Endothelial cell of hepatic sinusoid (primary cell): ENCODE data around the gene TELO2.

Experiments used
- in situ Hi-C: cut with HindIII; loops from 2 replicates; pipeline ENCODE4 v1.10.0; 2017; ENCODE audit warnings: low sequenced_read_pairs

TELO2 gene

DNA sequence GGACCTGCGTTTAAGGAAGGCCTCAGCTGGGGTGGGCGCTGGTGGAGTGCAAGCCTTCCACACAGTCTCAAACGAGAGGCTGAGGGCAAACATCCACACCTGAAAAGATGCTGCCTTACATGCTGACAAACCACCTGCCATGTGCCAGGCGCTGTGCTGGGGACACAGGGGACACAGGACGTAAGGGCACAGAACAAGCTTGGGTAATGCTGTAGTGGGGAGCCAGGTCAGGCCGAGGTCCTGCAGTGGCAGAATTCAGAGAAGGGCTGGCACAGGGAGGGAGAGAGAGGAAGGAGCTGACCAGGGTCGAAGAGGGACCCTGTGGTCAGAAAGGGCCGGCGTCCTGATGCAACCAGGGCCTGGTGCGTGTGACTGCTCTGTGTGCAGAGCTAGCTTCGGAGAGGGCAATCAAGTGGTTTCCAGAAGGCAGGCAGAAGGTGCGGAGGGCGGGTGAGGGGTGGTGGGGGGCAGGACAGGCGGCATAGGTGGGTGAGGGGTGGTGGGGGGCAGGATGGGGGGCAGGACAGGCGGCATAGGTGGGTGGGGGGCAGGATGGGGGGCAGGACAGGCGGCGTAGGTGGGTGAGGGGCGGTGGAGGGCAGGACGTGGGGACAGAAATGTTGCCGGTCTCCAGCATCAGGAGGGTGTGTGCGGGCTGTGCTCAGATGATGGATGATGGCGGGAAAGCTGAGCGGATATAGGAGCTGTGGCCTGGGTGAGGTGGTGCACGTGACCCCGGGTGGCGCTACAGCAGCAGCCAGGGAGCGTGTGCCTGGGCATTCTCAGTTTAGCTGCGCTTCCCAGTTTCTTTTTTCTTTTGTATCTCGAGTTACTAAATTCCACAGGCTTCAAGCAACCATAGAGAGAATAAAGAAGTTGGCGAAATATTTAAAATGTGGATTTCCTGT is 18.8 kb downstream of the TELO2 start:
- in situ Hi-C loops: no loop called here

DNA sequence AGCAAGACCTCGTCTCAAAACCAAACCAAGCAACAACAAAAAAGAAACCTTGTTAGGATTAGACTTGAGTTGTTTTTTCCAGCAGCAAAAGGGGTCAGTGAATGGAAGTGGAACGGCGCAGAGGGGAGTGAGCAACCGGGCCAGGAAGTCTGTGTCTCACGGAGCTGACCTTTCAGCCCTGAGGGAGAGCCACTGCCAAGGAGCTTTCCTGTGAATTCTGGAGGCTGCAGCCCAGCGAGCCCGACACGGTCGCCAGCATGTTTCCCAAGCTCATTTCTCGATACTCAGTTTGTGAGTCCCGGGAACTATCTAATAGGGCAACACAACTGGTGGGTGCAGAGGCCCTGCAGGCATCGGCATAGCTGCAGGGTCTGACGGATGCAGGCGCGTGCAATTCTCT is 19.6 kb downstream of the TELO2 start:
- in situ Hi-C loops: no loop called here

DNA sequence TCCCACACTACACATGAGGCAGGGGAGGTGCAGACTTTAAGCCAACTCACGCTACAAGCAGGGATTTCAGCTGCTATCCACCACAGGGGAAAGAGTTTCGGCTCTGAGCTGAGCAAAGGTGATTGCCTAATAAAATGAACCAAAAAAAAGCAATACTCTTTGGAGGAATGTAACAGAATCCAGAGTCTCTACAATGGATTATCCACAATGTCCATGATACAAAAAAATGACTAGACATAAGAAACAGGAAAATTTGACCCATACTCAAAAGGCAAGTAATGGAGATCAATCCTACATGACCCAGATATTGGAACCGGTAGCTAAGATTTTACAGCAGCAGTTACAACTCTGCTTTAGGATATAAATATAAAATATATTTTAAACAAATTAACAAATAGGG is 21.3 kb downstream of the TELO2 start:
- in situ Hi-C loops: no loop called here

DNA sequence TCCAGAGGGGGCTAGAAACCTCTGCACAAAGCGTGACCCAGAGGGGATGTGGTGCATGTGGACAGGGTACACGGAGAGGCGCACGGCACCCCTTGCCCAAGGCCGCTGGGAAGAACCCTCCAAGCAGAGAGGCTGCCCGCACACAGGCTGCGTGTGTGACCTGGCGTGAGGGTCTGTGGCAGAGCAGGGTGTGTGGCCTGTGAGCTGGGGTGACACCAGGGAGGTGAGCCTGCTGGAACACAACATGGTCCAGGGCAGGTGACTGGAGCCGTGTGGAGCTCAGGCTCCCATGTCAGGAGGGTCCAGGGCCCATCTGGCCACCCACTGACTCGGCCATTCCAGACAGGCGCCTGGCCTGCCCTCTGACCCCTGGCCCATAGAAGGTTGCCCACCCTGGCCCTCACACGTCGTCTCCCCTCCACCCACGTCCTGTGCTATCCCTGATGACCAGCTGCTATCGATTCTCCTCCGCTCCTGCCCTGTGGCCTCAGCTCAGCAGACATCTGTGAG is 25.5 kb downstream of the TELO2 start:
- in situ Hi-C loops: no loop called here

DNA sequence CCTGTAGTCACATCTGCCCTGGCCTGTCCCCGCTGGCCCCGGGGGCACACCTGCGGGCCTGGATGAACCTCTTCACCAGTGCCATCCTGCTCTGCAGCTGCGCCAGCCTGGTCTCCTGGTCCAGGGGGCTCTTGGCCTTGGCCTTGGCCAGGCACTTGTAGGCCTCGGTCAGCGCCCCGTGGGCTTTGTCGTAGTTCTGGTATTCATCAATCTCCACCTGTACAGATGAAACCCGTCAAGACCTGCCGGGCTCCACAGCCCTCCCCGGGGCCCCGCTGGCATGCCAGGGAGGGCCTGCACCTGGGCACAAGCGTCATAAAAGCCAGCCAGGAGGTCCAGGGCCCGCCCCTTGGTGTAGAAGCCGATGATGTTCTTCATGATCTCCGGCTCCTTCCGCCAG is 26.7 kb downstream of the TELO2 start:
- in situ Hi-C loops: no loop called here

DNA sequence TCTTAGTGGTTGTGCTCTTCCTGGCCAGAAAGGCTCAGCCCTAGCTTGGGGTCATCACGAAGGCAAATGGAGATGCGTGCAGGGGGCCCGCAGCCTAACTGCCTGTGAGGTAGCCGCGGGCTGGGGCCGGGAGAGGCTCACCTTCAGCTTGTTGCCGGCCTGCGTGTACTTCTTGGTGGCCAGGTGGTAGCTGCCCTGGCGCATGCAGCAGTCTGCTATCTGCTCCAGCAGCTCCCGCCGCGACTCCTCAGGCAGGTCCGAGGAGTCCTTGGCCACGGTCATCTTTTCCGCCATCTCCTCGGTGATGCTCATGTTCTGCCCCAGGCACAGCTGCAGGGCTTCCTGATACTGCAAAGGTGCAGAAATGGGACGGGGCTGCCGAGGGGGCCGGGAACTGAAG is 27.3 kb downstream of the TELO2 start:
- in situ Hi-C loops: no loop called here

DNA sequence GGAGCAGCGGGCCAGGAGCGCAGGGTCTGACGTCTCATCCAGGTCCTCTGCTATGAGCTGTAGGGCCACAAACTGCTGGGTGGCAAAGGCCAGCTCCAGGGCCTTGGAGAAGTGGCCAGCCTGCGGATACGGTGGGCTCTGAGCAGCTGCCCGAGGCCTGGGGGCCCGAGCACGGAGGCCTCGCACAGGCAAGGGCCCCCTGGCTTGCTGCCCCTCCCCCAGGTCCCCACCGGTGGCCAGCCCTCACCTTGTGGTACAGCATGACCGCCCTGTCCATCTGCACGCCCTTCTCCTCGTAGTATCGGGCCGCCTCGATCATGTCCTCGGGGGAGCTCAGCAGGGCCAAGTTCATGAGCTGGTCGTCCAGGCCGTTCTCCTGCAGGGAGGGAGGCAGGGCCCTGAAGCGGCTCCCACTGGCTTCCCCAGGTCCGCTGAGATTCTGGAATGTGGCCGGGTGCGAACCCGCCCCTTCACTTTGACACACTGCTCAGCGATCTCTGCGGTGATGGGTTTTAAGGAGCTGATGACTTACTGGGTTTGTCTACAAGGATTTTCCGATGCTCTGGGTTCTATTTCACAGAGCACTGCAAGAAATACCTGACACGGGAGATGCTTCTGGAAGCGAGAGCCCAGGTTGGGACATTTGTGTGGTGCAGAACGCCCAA is 30.6 kb downstream of the TELO2 start:
- in situ Hi-C loops: no loop called here

DNA sequence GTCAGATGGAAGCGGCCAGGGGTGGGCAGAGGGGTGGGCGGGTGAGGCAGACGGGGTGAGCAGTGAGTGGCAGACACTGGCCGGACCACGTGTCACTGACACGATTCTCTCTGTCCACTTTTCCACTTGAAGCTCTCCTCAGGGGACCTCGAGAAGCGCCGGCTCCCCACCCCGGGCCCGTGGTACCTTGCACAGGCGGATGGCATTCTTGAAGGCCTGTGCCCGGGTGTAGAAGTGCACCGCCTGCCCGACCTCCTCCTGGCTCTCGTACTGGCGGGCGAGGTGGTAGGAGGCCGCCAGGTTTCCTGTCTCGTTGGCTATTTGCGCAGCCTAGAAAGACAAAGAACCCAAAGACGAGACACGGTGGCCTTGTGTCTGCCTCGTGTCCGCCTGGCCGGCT is 31.2 kb downstream of the TELO2 start:
- in situ Hi-C loops: no loop called here

DNA sequence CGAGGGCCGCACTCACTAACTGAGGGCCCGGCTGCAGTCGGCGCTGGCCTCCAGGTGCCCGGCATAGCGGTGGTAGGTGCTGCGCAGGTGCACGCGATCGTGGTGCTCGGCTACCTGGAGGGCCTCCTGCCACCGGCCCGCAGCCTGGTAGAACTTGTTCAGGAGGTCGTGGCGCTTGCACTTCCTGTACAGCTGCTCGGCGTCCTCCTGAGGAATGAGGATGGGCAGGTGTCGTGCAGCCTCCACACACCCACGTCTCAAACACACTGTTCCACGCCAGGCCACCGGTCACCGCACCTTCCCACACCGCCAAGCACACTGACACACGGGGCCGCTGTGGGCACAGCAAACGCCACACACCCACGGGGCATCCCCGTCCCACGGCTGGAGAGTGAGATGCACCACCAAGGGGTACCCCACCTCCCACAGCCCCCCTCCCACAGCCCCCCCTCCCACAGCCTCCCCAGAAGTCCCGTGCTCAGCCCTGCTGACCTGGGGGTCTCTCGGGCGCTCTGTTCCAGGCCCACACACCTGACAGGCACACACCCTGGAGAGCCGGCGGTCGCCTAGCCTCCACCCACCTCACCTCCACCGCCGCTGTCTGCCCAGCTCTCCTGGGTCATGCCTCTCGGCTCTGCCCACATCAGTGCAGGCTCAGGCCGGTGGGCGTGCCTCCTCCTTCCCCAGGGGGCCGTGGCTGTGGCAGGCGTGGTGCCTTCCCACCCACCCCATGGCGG is 32.9 kb downstream of the TELO2 start:
- in situ Hi-C loops: no loop called here

DNA sequence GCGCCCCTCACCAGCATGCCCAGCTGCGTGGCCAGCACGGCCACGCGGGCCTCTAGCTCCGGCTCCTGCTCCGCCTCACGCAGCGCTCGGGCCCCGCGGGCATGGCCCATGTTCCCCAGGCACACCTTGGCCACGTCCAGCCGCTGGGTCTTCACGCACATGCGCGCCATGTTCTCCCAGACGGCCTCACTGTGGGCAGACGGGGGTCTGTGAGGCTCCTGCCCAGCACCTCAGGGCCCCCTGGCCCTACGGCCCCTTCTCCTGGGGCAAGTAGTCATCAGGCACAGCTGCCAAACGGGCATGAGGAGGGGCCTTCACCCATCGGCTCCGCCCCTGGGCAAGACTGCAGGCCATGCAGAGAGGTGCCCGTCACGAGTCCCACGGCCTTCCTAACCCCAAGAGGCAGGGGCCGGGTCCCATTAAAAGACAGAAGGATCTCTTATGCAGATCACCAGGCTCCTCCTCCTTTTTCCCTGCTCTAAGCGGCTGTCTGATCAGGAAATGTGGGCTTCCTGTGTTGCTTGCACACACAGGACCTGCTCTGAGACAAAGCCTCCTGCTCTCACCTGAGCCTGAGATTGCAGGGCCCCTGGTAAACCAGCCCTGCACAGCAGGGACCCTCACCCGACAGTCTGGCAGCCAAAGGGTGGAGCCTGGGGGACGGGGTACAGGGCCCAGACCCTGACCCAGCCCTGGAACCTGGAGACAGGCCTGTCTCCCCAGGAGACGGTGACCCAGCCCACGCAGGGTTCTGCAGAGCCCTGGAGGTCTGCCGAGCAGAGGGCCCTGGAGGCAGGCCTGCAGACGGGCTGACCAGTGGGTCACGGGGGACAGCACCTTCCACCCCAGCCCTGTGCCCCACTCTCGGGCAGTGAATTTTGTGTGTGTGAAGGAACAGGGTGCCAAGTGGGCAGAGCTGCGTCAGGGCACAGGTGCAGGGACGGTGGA is 33.7 kb downstream of the TELO2 start:
- in situ Hi-C loops: no loop called here

DNA sequence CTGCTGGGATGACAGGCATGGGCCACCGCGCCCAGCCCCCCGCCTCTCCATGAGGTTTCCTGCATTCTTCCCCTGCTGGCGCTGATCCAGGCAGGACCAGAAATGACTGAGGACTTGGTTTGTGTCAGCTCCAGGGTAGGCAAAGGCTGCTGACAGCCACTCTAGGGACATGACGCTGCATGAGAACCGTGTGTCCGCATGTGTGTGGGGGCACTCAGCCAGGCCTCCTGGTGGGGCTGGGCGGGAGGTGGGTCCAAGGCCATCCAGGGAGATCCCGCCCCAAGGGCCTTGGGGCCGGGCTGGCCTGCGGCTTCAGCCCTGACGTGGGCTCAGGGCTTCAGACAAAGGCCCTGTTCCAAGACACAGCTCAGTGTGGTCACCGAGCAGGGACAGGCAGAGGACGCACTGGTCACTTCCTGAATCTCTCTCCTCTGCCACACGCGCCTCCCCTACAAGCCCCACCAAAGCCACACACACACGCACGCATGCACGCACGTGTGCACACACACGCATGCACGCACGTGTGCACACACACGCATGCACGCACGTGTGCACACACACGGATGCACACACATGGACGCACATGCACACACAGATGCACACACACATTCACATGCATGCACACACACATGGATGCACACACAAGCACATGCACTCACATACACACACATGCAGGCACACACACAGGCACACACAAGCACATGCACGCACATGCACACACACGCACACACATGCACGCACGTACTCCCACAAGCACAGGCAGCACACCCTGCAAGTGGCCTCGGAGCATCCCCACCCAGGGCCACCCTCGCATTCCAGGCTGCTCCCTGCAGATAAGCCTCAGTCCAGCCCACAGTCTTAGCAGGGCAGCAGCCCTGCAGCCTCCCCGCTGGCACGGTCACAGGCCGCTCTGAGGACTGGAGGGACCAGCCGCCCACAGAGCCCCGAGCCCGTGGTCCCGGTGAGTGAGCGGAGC is 35.0 kb downstream of the TELO2 start:
- in situ Hi-C loops: no loop called here

DNA sequence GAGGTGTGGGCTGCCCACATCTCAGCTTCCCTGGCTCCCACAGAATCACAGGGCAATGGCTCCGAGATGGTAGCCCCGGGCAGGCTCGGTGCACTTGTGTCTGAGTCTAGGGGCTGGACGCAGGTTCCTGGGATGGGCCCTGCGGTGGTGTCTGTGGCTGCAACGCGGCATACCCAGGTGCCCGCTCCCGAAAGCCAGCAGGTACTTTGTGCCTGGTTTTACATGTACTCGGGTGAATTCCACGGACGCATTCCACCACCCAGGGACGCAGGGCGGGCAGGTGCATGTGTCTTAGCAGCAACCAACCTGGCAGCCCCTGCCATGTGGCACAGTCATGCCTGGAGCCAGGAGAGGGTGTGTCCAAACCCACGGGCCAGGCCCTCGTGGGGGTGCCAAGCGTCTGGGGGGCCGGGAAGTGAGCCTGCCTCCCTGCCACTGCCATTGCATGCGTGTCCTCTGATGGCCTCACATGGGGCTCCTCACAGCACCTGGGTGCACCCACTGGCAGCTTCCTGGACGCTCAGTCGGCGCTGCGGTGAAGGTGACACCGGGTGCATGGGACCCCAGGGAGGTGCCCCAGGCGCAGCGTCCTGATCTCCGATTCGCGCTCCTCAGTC is 35.9 kb downstream of the TELO2 start:
- in situ Hi-C loops: no loop called here

DNA sequence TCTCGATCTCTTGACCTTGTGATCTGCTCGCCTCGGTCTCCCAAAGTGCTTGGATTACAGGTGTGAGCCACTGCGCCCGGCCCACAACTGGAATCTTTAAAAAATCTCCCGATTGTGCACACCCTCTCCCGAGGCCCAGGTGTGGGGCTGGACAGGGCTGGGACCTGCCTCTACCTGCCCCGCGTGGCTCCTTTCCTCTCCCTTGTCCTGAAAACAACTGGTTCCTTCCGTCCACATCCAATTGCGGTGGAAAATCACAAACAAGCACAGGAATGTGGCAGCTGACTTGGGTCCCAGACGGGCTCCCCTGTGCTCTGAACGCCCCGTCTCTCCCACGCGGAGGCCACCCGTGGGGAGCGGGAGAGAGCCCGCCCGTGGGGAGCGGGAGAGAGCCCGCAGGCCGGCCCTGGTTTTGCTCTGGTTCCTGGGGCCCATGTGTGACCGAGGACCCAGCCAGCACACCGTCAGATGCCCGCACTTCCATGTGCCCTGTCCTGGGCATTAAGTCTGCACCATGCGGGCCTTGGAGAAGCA is 37.3 kb downstream of the TELO2 start:
- in situ Hi-C loops: no loop called here

DNA sequence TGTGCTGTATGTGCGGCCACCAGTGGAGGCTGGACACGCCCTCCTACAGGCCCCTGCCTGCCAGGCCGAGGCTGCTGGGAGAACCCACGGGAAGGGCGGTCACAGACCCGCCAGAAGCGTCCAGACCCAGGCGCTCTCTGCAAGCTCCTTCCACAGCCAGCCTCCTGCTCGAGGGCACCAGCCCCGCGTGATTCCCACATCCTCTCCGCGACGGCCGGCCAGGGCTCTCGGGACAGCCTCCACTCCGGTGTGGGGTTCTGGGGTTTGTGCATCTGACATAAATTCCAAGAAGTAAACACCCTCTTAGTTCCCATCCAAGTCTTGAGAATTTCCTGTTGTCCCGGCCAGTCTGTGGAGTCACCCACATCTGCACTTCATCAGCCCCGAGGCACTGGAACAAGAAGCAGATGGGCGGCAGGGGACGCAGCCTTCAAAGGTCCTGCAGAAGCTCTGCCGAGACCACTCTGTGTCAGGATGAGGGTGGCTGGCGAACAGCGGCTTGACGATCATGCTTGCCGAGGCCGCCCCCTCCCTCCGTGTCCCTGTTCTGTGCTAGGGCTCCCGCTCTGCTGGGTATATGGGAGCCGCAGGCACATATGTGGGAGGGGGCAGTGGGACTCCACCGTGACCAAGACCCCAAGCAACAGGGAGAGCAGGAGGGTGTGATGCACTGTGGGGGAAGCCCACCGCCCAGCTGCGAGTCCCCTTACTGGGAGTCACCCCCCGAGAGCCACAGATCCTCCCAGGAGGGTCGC is 37.9 kb downstream of the TELO2 start:
- in situ Hi-C loops: no loop called here

DNA sequence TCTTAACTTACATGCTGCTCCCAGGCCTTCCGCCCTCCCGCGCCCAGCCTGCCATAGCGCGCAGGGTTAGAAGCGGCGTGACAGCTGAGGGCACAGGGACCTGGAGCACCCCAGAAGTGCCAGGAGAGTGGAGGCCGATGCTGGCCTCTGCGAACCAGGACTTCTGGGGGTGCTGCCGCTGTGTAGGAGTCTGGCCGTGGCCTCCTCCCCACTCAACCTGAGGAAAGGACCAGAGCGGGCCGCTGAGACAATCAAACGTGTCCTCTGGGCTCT is 38.4 kb downstream of the TELO2 start:
- in situ Hi-C loops: no loop called here

DNA sequence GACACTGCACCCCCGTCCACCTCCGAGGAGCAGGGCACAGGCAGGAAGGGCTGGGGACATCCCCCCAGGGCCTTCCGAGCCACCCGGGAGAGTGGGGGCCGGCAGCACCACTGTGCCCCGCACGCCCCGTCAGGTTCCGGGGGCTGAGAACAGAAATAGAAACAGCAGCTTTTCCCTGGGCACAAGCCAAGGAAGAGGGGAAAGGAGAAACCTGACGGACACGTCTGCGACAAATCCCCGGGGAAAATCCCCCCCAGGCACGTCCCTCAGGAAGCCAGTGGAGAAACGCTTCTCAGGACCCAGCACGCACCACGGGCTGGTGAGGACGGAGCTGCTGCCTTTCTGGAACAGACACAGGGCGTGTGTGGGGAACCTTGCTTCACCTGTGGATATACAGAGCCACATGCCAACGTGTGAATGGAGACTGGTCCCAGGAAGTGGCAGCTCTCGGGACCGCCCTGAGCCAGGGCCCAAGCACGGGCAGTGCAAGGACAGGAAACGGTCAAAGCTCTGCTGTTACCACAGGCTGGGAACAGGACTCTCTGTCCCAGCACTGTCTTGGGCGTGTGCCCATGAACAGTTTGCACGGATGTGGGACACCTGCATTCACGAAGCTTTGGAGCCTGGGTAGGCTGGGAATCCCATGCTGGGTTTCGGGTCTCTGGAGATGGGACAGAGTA is 39.1 kb downstream of the TELO2 start:
- in situ Hi-C loops: no loop called here

DNA sequence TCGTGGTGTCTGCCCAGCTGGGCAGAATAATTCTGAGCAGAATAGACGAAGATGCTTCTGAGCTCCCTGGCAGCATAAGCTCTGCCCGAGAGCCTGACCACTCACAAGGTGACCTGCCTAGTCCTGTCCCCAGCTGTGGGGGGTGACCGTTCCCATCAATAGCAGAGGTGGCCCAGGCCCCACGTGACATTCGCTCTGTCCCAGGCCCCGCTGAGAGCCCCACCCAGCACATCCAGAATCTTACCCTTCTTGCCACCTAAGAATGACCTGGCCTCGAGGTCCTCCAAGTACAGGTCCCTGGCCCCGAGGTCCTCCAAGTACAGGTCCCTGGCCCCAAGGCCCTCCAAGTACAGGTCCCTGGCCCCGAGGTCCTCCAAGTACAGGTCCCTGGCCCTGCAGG is 39.6 kb downstream of the TELO2 start:
- in situ Hi-C loops: no loop called here
